A549 (cell line): ENCODE data around the gene AFAP1L2.

Experiments used
- CHD4 ChIP-seq: fragments of 200-600 bp; sonication (generic); IDR thresholded peaks from 2 replicates; pipeline ENCODE4 v1.6.1; 2016; ENCODE audit warnings: antibody characterized with exemption, mild to moderate bottlenecking, borderline replicate concordance
- CTCF ChIP-seq: fragments of >200 bp; sonication (Bioruptor Twin); formaldehyde crosslinking; IDR thresholded peaks from 3 replicates; pipeline ENCODE4 v1.5.1; 2016
- E2F6 ChIP-seq: IDR thresholded peaks from 2 replicates; pipeline ENCODE4 v1.6.1; 2012; ENCODE audit warnings: low read depth, borderline replicate concordance
- EP300 ChIP-seq, 2 experiments: fragments of >200 bp; sonication (Bioruptor Twin); formaldehyde crosslinking; IDR thresholded peaks; 2 replicates in 1 of 2; 3 replicates in 1 of 2; pipeline ENCODE4 v1.6.1; 2016 to 2017
- FOSL2 ChIP-seq, 2 experiments: fragments of 450-650 bp in 1 of 2; fragments of >200 bp in 1 of 2; sonication (Bioruptor Twin) in 1 of 2; formaldehyde crosslinking; IDR thresholded peaks; 2 replicates each; pipeline versions ENCODE4 v1.5.0 to v1.6.1; 2016 to 2020; ENCODE audit warnings: mild to moderate bottlenecking in 1 of 2, moderate library complexity in 1 of 2
- HDAC2 ChIP-seq: fragments of 200-600 bp; sonication (generic); IDR thresholded peaks from 2 replicates; pipeline ENCODE4 v1.6.1; 2016
- JUNB ChIP-seq: fragments of >200 bp; sonication (Bioruptor Twin); formaldehyde crosslinking; IDR thresholded peaks from 2 replicates; pipeline ENCODE4 v1.6.1; 2016
- MAX ChIP-seq: IDR thresholded peaks from 2 replicates; pipeline ENCODE4 v1.6.1; 2012
- MYC ChIP-seq: IDR thresholded peaks from 2 replicates; pipeline ENCODE4 v1.6.1; 2012; ENCODE audit warnings: mild to moderate bottlenecking, inconsistent platforms, low read length, improper control_type of control experiment, borderline replicate concordance
- NFE2L2 ChIP-seq: fragments of 150-350 bp; conservative IDR thresholded peaks from 2 replicates; pipeline ENCODE4 v1.6.1; 2014; ENCODE audit warnings: low read length
- POLR2A ChIP-seq: IDR thresholded peaks from 2 replicates; pipeline ENCODE4 v1.6.1; 2012; ENCODE audit warnings: mild to moderate bottlenecking, low read length
- POLR2AphosphoS2 ChIP-seq: conservative IDR thresholded peaks from 2 replicates; pipeline ENCODE4 v1.6.1; 2012; ENCODE audit warnings: low read length, improper control_type of control experiment, inconsistent platforms
- RAD21 ChIP-seq, 2 experiments: fragments of >200 bp in 1 of 2; sonication (Bioruptor Twin) in 1 of 2; formaldehyde crosslinking in 1 of 2; IDR thresholded peaks in 1 of 2; conservative IDR thresholded peaks in 1 of 2; 2 replicates in 1 of 2; 3 replicates in 1 of 2; pipeline ENCODE4 v1.6.1; 2012 to 2018; ENCODE audit warnings: inconsistent platforms in 1 of 2
- RCOR1 ChIP-seq: fragments of 150-350 bp; IDR thresholded peaks from 2 replicates; pipeline ENCODE4 v1.6.1; 2014; ENCODE audit warnings: antibody characterized with exemption, low read length, low read depth

- TF ChIP-seq FOSL2 (IDR thresholded peaks at IDR 0.05) (no peak), FOSL2 (CRISPR knock-in tag; IDR thresholded peaks at IDR 0.05) (no peak), EP300 (IDR thresholded peaks at IDR 0.05) (no peak), CTCF (no peak), CHD4 (no peak), POLR2A (no peak), RAD21 (conservative IDR thresholded peaks at IDR 0.05 in 1 of 2, IDR thresholded peaks at IDR 0.05 in 1 of 2) (no peak), NFE2L2 (no peak), JUNB (no peak), MYC (no peak), E2F6 (no peak), MAX (no peak), HDAC2 (no peak), RCOR1 (no peak), POLR2AphosphoS2 (no peak)
Observed at GRCh38 chr10:114359953-114360345, 44.4 kb downstream of the AFAP1L2 start.
